HT1080 (cell line): ENCODE measurements around the gene SLC16A7. TPM values are rescaled to one million over a fixed set of nuclear protein-coding genes. Genes with fewer than 3 reads are reported as not detected.

Experiments
- DNase-seq: peaks from one replicate; pipeline ENCODE4 v3.0.0-alpha.2; 2015; ENCODE audit warnings: low read depth
- small RNA-seq: library from RNA; depleted of rRNA; stranded (forward); fragments of <200 nt; gene quantifications from one replicate; pipeline ENCODE3, GENCODE V24; 2014
- total RNA-seq: library from RNA; depleted of rRNA; stranded (reverse); fragments of >200 nt; shearing (Covaris generic); gene quantifications from 2 replicates; pipeline ENCODE4 v1.2.3, GENCODE V29; 2014

SLC16A7 gene
- total RNA-seq, 1 experiment from 2014 or later = not detected

- DNase-seq = no peak
Observed at GRCh38 chr12:59834659-59835474, 239.0 kb downstream of the SLC16A7 start.

Small RNA genes lying within 50 kb of the gene (small RNA-seq; reads per million reads assigned to genes)
- gene AC079905.2 = not detected
- not detected for gene RNU4-20P
